ENCODE results near the gene CDC42BPG.

Gene CDC42BPG

DNA sequence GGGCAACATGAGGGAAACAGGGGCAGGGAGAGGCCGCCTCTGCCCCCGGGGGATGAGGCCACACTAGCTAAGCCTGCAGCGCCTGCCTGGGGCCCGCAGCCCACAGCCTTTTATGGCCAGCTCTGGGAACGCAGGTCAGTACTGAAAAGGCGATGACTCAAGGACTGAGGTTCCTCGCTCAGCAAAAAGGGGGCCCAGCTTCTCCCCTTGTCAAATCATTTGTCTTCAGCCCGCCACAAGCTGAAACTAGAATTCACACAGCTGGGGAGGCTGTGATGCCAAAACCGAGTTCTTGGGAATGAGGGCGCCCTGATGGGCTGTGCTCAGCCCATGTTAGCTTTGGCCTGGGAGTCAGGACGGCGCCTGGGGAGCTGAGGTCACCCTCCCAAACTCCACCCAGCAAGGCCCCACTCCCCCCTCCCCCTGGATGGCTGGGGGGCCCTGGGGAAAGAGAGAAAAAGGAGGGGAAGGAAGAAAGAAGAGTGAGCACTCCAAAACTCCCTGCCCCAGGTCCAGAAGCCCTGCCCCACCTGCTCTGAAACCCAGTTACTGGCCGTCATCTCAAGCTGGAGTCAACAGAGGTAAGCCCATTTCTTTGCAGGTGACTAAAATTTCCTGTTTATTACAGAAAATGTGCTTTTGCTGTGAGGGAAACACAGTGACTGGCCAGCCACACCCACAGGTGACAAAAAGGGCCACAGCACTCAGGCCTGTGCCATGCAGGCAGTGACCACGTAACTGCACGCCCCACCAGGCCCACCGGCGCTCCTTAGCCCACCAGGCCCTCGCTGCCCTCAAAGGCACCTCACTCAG lies 20.2 kb upstream of the CDC42BPG start:
- no peak for DNase-seq

DNA sequence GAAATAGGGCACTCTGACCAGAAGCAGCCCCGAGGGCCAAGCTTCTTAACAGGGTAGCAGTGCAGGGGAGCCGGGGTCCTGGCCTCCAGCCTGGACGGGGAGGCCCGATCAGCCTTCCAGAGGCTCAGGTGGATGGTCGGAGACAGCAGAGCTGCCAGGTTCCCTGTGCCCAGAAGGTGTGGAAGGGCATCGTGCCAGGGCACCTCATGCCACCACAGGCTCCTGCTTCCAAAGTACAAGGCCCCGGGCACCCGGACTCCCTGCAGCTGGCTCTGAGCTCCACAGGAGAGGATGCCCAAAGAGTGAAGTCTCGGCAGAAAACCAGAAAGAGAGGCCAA lies 19.7 kb upstream of the CDC42BPG start:
- no peak for DNase-seq

DNA sequence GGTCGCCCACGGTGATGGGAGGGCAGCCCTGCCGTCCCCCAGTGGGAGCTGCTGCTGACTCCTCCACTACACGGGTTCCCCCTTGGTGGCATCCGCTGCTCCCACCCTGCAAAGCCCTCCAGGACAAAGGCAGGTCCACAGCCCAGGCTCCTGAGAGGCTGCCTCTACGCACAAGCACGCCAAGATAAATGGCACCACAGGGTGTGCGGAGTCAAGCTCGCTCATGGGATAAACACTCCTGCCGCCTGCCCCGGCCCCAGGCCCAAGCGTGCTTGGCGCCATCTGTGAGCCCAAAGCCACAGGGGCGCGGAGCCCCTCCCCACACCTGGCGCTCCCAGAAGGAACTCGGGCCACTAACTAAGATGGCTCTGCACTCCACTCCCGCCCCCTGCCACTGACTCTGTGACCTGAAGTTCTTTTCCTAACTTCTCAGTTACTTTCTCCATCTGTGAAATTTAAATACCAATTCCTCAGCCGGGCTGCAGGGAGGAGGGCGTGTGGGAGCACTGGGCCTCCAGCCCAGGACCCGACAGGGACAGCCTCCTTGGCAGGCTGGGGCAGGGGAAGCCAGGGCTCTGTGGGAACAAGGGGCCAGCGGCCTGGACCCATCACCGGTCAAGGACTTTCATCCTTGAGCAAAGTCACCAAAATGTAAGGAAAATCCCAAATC lies 19.1 kb upstream of the CDC42BPG start:
- no peak for DNase-seq

GRCh38 chr11:64862987-64863390 lies 18.5 kb upstream of the CDC42BPG start:
- no peak for DNase-seq

GRCh38 chr11:64861227-64861975 lies 16.9 kb upstream of the CDC42BPG start:
- no peak for DNase-seq

- no peak for DNase-seq
These were observed 15.3 kb upstream of the CDC42BPG start for GRCh38 chr11:64859542-64860414.

GRCh38 chr11:64858467-64859263 lies 14.2 kb upstream of the CDC42BPG start:
- peak; percentile 35 for DNase-seq

GRCh38 chr11:64857485-64857884 lies 13.0 kb upstream of the CDC42BPG start:
- DNase-seq: no peak

DNA sequence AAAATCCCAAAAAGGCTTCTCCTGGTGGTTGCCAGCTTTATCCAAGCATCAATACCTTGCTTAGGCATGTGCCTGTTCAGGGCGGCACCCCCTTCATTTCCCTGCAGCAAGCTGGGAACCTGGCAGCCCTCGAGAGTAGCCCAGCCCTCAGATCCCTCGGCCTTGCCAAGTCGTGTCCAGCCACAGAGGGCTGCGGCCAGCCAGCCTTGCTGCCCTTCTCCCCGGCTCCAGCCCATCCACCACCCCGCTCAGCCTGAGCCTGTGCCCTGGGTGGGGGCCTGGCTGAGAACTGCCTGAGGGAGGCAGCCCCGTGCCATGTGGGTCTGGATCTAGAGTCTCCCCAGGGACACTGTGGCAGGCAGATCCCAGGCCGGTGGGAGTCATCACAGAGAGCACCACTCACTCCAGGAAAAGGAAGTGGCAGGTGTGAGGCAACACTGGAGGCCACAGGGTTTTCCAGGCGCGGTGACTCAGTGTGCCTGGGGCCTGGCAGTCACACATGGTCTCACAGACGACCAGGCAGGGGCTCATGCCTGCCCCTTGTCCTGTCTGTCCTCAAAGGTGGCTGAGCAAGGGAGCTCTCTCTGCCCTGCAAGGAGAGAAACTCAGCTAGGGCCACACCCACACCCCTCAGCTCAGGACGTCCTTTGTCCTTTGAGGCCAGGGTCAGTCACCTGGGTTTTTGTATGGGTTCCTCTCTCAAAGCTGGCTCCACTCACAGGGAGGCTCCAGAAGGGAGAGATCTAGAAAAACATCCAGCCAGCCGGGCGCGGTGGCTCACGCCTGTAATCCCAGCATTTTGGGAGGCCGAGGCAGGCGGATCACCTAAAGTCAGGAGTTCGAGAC lies 12.2 kb upstream of the CDC42BPG start:
- DNase-seq: no peak

GRCh38 chr11:64855596-64856304 lies 11.3 kb upstream of the CDC42BPG start:
- DNase-seq: no peak

GRCh38 chr11:64854534-64855502 lies 10.4 kb upstream of the CDC42BPG start:
- peak; percentile 37 for DNase-seq

- no peak for DNase-seq
These were observed 9.7 kb upstream of the CDC42BPG start for GRCh38 chr11:64854157-64854533.

- DNase-seq: no peak
These were observed 9.3 kb upstream of the CDC42BPG start for GRCh38 chr11:64853709-64854108.

DNA sequence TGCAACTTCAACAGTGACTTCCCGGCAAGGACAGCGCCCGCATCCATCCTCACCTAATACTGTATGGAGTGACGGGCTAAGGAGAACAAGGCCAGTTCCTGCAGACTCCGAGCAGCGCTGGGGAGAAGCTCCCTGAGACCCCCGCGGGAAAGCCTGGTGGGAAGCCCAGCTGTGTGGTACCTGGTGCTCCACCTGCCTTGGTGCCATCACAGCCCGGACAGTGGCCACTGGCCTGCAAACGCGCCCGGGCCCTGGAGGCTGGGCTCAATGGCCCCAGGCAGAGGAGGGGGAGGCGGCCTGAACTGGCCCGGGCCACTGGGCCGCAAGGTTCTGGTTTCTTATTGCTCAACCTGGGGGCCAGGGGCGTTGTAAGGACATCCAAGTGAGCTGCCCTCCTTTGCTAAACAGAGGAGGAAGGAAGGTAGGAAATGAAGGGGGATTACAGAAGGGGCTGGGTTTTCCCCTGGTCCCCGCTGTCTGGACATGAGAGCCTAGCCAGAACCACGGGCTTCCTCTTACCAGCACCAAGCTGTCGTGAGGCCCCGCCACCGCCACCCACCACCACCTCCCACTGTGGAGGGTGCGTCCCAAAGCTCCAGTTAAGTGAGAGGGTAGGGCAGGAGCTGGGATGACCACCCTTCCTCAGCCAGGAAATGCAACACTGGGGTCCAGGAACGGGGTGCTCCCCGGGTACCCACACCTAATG lies 8.5 kb upstream of the CDC42BPG start:
- no peak for DNase-seq

DNA sequence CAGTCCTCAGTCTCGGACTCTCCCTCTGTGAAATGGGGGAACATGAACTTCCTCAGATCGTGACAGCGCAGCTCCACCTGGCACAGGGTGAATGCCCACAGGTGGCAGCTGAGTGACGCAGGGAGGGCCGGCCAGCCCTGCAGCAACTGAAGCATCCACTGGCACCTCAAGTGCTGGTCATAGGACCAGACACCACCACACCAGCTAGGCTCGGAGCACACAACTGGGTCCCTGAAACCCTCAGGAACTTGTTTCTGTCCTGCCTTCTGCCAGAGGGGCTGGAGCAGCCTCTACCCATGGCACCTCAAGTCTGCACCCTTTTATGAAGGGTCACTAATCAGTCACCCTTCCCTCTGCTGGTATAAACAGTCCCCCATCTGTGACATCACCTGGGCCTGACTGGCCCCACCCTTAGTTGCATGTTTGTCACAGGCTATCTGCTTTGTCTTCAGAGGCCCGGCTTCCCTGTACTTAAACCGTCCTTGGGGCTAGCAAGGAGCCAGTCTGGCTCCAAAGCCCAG lies 7.4 kb upstream of the CDC42BPG start:
- no peak for DNase-seq

DNA sequence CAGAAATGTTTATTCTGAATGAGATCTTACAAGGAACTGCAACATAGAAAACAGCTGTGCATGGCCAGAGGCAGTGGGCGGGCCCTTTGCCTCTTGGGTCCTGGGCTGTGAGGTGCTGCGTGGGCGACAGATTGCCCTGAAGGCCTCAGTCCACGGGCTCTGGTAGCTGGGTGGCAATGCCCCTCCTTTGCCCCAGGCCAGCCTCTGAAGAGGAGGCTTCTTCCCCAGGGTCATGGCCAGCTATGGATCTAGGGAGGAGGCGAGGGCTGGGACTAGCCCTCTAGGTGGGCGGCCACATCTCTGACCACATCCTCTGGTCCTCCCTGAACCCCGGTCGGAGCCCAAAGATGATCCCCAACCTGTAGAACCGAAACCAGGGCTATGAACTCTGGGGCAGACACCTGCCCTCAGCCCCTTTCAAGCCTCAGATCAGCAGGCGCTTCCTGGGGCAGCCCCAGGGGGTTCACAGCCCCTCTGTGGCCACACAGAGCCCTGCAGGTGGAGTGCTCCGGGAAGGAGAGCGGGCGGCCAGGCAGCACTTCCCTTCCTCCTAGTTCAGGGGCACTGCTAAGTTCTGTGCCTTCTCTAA lies 6.6 kb upstream of the CDC42BPG start:
- DNase-seq: no peak

DNA sequence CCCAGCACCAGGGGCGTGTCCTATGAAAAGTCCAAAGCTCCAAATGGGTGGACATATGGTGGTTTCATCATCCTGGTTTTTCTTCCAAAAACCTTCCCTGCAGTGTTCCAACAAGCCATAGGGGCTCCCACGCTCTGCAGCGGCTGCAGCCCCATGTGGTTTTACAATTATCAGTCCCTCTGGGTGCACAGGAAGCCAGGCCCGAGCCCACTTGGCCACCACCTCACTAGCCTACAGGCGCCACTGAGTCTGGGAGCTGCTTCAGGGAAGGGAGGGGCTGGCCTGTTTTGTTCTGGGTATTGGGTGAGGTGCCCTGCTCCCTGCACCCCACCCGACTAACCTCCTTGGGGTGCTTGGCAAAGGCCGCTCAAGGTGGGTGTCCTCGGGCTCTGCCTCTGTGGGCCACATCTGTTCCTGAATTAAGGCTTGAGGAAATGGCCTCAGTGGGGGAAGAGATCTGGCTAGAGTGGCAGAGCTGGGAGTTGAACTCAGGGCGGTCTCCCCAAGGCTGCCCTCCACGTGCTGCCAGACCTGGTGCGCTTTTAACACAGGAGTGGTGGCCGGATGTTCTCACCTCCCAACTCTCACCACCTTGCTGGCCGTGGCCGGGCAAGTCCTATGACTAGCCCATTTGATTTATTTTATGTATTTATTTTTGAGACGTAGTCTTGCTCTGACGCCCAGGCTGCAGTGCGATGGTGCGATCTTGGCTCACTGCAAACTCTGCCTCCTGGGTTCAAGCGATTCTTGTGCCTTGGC lies 5.3 kb upstream of the CDC42BPG start:
- DNase-seq: no peak
